HL-60/S4 (cell line): ENCODE data around the gene TRAF2.
"Not testable (repeated sequence)": the region's sequence is repeated elsewhere in the genome, so short reads cannot be mapped to it uniquely, and the experiment has no call there.

ENCODE experiments used
- in situ Hi-C: fragments of 300-500 bp; cut with MboI; formaldehyde crosslinking; loops from 2 replicates; pipeline ENCODE4 v1.14.3; 2022; ENCODE audit warnings: low sequenced_read_pairs

TRAF2 gene

GRCh38 chr9:136856541-136857141 lies 29.7 kb upstream of the TRAF2 start:
- in situ Hi-C loops, result no loop called here

DNA sequence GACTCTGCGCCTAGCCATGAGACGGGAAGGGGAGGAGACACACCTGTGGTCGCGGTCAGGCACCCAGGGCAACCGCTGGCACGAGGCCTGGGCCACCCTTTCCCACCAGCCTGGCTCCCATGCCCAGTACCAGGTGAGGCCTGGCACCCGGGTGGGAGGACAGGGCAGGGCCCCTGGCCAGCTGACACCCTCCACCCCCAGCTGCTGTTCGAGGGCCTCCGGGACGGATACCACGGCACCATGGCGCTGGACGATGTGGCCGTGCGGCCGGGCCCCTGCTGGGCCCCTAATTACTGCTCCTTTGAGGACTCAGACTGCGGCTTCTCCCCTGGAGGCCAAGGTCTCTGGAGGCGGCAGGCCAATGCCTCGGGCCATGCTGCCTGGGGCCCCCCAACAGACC lies 29.1 kb upstream of the TRAF2 start:
- in situ Hi-C loops, result no loop called here

GRCh38 chr9:136857581-136858412 lies 28.5 kb upstream of the TRAF2 start:
- in situ Hi-C loops, result no loop called here

DNA sequence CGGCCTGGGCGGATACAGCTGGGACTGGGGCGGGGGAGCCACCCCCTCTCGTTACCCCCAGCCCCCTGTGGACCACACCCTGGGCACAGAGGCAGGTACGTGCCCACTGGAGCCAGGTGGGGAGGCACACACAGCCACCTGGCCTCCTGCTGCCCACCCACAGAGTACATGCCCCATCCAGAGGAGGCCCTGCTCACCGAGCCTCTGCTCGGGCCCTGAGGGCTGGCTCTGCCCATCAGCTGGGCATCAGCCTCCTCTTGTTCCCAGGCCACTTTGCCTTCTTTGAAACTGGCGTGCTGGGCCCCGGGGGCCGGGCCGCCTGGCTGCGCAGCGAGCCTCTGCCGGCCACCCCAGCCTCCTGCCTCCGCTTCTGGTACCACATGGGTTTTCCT lies 27.9 kb upstream of the TRAF2 start:
- in situ Hi-C loops, result no loop called here

DNA sequence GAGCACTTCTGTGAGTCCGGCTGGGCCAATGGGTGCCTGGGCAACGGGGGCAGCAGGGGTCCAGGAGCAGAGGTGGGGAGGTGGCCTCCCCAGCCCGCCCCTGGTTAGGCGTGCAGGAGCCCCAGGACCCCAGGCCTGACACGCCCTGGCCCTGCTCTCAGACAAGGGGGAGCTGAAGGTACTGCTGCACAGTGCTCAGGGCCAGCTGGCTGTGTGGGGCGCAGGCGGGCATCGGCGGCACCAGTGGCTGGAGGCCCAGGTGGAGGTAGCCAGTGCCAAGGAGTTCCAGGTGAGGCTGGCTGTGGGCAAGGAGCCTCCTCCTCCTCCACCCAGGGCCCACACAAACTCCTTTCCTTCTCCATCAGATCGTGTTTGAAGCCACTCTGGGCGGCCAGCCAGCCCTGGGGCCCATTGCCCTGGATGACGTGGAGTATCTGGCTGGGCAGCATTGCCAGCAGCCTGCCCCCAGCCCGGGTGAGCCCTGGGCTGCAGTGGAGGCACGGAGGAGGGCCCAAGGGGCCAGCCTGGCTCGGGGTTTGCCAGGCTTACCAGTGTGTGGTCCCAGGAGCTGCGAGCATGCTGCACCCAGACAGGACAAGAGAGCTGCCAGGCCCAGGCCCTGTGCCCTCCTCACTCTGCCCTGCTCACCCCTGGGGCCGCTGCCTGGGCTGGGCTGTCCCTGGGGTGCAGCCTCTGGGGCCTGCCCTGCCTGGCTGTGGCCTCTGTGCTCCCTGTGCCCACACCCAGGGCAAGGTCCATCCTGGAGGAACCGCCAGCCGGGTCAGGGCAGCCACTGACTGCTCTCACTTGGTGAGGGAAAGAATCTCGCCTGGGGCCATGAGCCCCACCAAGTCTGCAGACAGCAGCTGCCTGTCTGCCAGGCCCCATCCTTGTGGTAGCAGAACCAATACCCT lies 27.2 kb upstream of the TRAF2 start:
- in situ Hi-C loops, result no loop called here

- in situ Hi-C loops, result no loop called here
Observed at GRCh38 chr9:136860529-136860928, 25.8 kb upstream of the TRAF2 start.

DNA sequence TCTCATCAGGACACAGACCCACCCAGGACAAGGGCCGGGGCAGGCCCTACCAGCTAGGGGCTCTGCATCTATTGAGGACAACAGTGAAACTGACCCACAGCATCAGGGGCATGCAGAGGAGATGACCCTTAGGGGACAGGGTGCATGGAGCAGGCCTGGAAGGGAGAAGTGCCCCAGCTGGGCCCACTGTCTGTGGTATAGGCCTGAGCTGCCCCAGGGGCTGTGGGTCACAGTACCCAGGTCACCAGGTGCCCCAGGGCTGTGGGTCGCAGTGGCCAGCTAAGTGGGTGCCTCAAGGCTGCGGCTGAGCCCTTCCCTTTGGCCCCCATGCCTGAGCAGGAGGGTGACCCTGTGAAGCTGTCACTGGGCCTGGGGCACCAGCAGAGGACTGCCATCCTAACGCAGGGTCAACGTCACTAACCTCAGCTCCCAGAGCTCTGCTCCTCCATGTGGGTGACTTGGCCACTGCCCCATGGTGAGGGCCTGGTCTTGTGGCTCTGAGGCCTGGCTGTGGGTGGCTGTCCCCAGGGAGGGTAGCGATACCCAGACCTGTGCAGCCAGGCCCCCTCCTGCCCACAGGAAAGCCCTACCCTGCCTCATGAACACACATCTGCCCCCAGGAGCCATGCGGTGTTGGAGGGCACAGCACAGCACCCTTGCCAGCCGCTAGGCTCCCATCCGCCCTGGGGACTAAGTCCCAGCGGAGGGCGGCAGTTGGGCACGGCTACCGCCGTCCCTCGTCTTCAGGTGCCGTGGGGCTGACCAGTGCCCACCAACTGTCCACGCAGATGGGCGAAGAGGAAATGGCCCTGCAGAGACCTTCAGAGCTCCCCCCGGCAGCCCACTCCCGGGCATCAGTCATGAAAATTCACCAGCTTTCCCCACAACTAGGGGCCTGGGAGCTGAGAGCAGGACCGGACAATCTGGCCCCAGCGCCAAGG lies 25.1 kb upstream of the TRAF2 start:
- in situ Hi-C loops, result no loop called here

GRCh38 chr9:136861874-136862457 lies 24.4 kb upstream of the TRAF2 start:
- in situ Hi-C loops, result no loop called here

DNA sequence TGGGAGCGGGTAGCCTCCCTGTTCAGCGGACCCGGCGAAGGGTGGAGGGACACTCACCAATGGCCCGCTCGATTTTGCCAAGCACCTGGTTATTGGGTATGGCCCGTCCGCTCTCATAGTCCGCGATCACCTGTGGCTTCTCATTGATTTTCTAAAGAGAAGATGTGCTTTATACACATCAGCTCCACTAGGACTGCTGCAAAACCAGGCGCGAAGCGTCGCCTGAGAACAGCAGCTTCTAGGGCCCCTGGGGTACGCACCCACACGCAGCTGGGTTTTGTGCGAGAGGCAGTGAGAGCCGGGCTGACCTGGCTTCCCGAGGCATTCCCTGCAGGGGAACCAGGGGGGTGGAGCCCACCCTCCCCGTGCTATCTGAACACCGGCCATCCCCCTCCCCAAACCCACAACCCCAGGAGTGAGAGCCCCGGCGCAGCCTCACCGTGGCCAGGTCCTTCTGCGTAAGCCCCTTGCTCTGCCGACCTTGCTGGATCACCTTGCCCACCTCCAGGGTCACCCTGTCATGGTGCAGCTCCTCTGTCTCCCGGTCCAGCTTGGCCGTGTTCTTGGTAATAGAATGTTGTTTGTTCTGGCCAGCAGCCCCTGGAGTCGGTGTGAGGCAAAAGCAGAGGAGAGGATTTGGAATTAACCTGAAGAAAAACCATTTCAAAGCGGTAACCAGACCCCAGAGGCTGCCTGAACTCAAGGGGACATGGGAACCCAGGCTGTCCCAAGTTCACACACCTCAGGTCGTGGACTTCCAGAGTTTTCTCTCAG lies 23.3 kb upstream of the TRAF2 start:
- in situ Hi-C loops, result no loop called here

DNA sequence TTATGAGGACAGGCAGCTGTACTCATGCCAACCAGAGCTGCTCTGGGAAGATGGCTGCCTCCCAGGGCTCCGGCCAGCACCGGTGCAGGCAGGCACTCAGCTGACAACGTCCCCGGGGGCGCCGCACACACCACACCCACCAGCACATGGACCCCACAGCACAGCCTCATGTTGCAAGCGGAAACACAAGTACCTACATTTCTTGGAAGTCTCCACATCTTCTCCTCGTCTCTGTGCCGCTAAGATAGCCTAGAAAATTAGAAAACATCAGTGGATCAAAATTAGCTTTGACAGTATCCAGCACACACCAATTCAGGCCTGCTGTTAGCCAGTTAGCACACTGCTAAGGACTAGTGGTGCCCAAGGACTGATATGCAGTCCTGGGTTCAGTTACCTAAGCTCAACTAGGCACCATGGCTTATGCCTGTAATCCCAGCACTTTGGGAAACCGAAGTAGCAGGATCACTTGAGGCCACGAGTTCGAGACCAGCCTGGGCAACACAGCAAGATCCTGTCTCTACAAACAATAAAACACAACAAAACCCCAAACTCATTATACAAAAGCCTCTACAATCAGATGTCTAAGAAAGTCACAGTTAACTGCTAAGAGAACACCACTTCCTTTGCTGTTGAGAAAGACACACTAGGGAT lies 22.6 kb upstream of the TRAF2 start:
- in situ Hi-C loops, result no loop called here

- in situ Hi-C loops, result no loop called here
Observed at GRCh38 chr9:136865041-136865767, 21.1 kb upstream of the TRAF2 start.

GRCh38 chr9:136865768-136866103 lies 20.6 kb upstream of the TRAF2 start:
- in situ Hi-C loops, result no loop called here

DNA sequence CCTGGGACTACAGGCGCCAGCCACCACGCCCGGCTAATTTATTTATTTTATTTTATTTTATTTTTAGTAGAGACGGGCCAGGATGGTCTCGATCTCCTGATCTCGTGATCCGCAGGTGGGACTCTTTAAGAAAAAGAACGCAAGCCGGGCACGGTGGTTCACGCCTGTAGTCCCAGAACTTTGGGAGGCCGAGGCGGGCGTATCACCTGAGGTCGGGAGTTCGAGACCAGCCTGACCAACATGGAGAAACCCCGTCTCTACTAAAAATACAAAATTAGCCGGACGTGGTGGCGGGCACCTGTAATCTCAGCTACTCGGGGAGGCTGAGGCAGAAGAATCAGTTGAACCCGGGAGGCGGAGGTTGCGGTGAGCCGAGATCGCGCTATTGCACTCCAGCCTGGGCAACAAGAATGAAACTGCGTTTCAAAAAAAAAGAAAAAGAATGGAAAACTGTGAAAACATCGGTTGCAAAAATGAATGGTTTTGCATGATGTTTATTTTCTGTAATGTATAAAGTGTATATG lies 19.4 kb upstream of the TRAF2 start:
- in situ Hi-C loops, result not testable (repeated sequence)

- in situ Hi-C loops, result no loop called here
Observed at GRCh38 chr9:136867480-136867879, 18.8 kb upstream of the TRAF2 start.

- in situ Hi-C loops, result no loop called here
Observed at GRCh38 chr9:136867917-136868316, 18.4 kb upstream of the TRAF2 start.

DNA sequence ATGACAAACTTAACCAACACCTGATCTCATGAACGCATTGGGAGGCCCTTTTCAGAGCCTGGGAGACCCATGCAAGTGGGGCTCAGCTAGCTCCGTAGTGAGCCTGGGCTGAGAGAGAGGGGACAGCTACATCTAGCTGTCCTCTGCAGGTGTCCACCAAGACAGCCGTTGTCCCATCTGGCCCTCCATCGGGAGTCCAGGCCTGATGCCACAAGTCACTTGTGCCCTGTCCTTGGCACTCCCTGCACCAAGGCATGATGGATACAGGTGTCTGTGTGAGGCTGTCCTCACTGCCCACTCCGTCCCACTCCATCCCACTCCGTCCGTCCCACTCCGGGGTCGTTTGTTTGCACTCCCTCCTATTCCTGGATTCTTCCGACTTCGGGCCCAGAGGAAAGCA lies 17.7 kb upstream of the TRAF2 start:
- in situ Hi-C loops, result no loop called here

- in situ Hi-C loops, result not testable (repeated sequence)
Observed at GRCh38 chr9:136869611-136870010, 16.7 kb upstream of the TRAF2 start.

DNA sequence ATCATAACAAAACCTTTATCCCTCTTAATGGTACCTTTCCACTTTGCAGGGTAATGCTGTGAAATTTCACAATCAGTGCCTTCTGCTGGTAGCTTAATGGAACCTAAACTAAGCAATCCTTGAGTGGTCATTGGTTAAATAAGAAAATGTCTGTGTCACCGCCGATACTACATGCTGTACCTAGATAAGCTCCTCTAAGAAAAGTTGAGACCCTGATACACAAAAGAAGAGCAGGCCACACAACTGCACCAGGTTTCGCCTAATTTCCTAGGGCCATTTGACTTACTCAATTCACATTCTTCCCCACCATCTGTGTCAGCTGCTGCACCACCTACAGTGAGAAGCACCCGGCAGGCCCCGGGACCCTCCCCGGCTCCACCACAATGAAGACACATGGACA lies 11.2 kb upstream of the TRAF2 start:
- in situ Hi-C loops, result no loop called here
